ENCODE measurements around the gene AIPL1. TPM values are rescaled to one million over a fixed set of nuclear protein-coding genes. Genes with fewer than 3 reads are reported as not detected.

Gene AIPL1
- total and polyA plus RNA-seq, 7 donors = not detected

DNA sequence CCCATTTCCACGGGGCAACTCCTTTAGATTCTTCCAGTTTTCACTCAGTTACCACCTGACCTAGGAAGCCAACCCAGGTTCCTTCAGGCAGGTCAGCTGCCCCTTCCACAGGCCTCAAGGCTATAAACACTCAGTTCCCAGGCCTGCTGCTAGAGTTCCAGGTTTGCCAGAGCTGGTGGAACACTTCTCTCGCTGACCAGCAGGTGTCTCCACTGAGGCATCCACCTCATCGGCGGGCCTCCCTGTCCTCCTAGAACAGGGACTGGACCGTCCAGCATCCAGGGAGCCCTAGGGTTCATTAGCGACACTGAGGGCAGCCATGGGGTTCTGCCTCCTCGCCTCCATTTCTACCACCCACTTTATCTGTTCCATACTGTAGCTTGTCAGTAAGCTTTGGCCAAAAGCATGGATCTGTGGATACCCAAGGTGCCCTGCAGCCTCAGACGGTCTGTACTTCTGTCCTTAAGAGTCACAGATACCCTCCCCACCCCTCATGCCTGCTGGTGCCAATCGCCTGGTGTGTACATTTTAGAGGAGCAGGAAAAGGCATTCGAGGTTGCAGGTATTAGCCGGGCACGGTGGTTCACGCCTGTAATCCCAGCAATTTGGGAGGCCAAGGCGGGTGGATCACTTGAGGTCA, 38.3 kb upstream of the AIPL1 start:
- TF ChIP-seq, protein P1, sequence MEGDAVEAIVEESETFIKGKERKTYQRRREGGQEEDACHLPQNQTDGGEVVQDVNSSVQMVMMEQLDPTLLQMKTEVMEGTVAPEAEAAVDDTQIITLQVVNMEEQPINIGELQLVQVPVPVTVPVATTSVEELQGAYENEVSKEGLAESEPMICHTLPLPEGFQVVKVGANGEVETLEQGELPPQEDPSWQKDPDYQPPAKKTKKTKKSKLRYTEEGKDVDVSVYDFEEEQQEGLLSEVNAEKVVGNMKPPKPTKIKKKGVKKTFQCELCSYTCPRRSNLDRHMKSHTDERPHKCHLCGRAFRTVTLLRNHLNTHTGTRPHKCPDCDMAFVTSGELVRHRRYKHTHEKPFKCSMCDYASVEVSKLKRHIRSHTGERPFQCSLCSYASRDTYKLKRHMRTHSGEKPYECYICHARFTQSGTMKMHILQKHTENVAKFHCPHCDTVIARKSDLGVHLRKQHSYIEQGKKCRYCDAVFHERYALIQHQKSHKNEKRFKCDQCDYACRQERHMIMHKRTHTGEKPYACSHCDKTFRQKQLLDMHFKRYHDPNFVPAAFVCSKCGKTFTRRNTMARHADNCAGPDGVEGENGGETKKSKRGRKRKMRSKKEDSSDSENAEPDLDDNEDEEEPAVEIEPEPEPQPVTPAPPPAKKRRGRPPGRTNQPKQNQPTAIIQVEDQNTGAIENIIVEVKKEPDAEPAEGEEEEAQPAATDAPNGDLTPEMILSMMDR (IDR thresholded peaks at IDR 0.05) = peak; percentile 91
- H3K9me3 ChIP-seq = no peaks in the 10 kb centered on the region
- 45 to 49% (median 47%) methylated on average over 14 of the region's 14 CpGs for WGBS, 3 donors
- no peak overlapping the region for H3K27ac ChIP-seq
- no peaks in the 10 kb centered on the region for H3K36me3 ChIP-seq (ENCODE audit: insufficient read depth in 1 of 2, low read depth in 1 of 2)
- no peak overlapping the region for H3K4me3 ChIP-seq
- intact Hi-C loops (cut with DNase I) = loop anchor here (5.0 to 10.0 kb wide), 2 partner anchors 129 to 172 kb away; partner anchors contain the start of genes KIAA0753 (in 2 of the 2) and TXNDC17 (in 2 of the 2)
- H3K27me3 ChIP-seq (ENCODE audit: insufficient read depth in 3 of 3, low read length in 2 of 3) = no peaks in the 10 kb centered on the region
- H3K4me1 ChIP-seq = no peaks in the 10 kb centered on the region
- DNase-seq = peak; percentile 70 to 83
- peak; percentile 65 to 87 (median 80) for ATAC-seq

DNA sequence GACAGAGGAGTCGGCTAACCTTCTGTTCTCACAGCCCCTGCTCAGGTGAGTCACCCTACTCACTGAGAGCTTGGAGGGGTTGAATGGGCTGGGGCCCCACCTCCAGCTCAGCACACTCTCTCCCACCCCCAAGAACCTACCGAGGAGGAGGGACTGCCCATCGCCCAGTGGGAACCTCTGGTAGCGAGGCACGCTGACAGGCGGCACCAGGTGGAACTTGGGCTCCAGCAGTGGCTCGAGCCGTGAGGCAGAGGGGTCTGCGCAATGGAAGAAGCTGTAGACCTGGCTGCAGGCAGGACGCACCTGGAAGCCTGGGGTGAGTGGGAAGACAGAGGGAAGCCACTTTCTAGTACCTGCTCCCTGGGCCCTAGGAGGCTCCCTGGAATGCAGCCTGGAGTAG, 37.6 kb upstream of the AIPL1 start:
- Histone ChIP-seq H3K27me3 (ENCODE audit: insufficient read depth in 3 of 3, low read length in 2 of 3) (no peaks in the 10 kb centered on the region), H3K4me3 (no peak overlapping the region), H3K27ac (no peak overlapping the region), H3K4me1 (no peaks in the 10 kb centered on the region), H3K36me3 (ENCODE audit: insufficient read depth in 1 of 2, low read depth in 1 of 2) (no peaks in the 10 kb centered on the region), H3K9me3 (no peaks in the 10 kb centered on the region)
- ATAC-seq (no peak), DNase-seq (no peak)
- TF ChIP-seq, protein P1 (IDR thresholded peaks at IDR 0.05) = no peak
- intact Hi-C loops (cut with DNase I) = loop anchor here (5.0 to 10.0 kb wide), 2 partner anchors 130 to 172 kb away; partner anchors contain the start of genes KIAA0753 (in 2 of the 2) and TXNDC17 (in 2 of the 2)
- WGBS, 3 donors = 71 to 84% (median 76%) methylated on average over 9 to 10 of the region's 10 CpGs

DNA sequence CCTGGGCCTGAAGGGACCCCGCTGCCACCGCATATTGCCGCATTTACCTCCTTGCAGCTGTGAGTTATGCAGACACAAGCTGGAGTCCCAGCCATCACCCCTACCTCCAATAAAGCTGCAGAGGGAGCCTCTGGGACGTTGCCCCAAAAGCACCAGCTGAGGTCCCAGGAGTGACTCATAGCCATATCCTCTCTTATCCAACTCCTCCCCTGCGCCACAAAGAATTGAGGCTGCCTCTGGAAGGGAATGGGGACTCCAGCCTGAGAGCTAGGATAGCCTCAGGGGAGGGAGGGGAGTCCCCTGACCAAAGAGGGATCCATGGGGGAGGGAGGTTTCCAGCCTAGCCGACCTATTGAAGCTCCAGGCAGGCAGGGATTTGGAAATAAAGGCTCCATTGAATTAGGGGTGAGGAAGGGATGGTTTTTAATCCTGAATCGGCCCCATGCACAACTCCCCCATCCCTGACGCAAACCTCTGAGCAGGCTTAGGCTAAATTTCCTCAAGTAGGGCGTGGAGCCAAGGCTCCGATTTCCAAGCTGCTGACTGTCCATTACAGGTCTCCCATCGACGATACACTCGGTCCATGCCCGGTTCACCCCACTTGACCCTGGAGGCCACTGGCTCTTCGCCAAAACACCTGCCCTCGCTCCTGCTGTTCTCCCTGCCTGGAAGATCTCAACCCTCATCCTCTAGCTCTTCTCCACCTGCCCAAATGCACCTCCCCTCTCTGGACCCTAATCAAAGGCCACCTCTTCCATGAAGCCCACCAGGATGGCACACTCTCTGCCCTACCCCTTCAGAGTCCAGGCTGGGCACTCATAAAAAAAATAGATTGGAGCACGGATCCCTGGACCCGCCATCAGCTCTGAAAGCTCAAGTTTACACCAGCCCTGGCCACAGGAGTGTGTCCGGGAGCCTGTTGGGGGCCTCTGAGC, 36.9 kb upstream of the AIPL1 start:
- ATAC-seq (peak in 1 of 4 donors; percentile 52), DNase-seq (no peak)
- Histone ChIP-seq H3K9me3 (no peaks in the 10 kb centered on the region), H3K4me3 (no peak overlapping the region), H3K27me3 (ENCODE audit: insufficient read depth in 3 of 3, low read length in 2 of 3) (no peaks in the 10 kb centered on the region), H3K36me3 (ENCODE audit: insufficient read depth in 1 of 2, low read depth in 1 of 2) (no peaks in the 10 kb centered on the region), H3K27ac (no peak overlapping the region), H3K4me1 (no peaks in the 10 kb centered on the region)
- TF ChIP-seq, protein P1 (IDR thresholded peaks at IDR 0.05) = no peak
- WGBS, 3 donors = 34 to 46% (median 40%) methylated on average over 19 of the region's 19 CpGs
- intact Hi-C loops (cut with DNase I) = loop anchor here (5.0 to 10.0 kb wide), 2 partner anchors 131 to 173 kb away; partner anchors contain the start of genes KIAA0753 (in 2 of the 2) and TXNDC17 (in 2 of the 2)

DNA sequence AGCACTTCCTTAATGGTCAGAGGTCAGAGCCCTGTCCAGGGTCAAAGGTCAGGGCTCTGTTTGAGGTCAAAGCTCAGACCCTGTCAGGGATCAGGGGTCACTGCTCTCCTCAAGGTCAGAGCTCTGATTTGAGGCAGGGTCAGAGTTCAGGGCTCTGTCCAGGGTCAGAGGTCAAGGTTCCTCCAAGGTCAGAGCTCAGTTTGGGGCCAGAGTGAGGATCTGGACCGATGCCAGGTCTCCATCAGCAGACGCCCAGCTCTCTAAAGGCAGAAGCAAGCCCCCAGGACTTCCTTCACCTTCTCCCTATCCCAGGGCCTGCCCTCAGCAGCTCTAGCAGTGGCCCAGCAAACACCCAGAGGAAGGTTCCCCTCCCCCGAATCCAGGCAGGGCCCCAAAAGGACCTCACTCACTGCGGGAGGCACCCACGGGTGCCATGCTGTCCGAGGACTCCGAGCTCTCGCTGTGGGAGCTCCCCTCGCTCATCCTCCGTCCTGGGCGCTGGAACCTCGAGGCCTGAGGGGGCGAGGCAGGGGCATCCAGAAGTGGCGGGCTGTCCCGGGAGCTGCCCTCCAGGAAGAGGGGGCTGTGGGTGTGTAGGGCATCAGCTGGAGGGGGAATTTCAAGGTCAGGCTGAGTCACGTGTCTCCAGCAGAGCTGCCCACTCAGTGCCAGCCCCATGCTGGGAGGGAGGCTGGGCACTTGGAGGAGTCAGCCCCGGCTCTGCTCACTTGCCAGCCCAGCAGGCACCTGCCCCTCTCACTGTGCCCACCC, 36.0 kb upstream of the AIPL1 start:
- ATAC-seq (no peak), DNase-seq (no peak)
- Histone ChIP-seq H3K27ac (no peak overlapping the region), H3K9me3 (no peaks in the 10 kb centered on the region), H3K27me3 (ENCODE audit: insufficient read depth in 3 of 3, low read length in 2 of 3) (peaks cover 0 to 3% (median 0%) of the 10 kb centered on the region in 3 donors), H3K36me3 (ENCODE audit: insufficient read depth in 1 of 2, low read depth in 1 of 2) (no peaks in the 10 kb centered on the region), H3K4me1 (no peaks in the 10 kb centered on the region), H3K4me3 (no peak overlapping the region)
- 58 to 68% (median 62%) methylated on average over 15 to 17 of the region's 17 CpGs for WGBS, 3 donors
- TF ChIP-seq, protein P1 (IDR thresholded peaks at IDR 0.05) = no peak
- intact Hi-C loops (cut with DNase I) = loop anchor here (5.0 to 10.0 kb wide), 2 partner anchors 131 to 174 kb away; partner anchors contain the start of genes KIAA0753 (in 2 of the 2) and TXNDC17 (in 2 of the 2)
